NCI-H2081 treated with DMSO at 0.1 percent for 48 hours (cell line): ENCODE results near the gene UBTD2.
"Not testable (repeated sequence)": the region's sequence is repeated elsewhere in the genome, so short reads cannot be mapped to it uniquely, and the experiment has no call there.

Source experiments
- DNase-seq: peaks from one replicate; lab custom pipeline; 2025; lab: John Stamatoyannopoulos, UW

UBTD2 gene

GRCh38 chr5:172283020-172283861, at the start of gene UBTD2:
TSS of gene UBTD2 (minus strand) at chr5:172283764. CDS start at chr5:172283665, 99 bp downstream.
- no peak for DNase-seq

- DNase-seq = not testable (repeated sequence)
These were observed 43.3 kb upstream of the UBTD2 start for GRCh38 chr5:172326901-172327300.

GRCh38 chr5:172325452-172325851, 41.9 kb upstream of the UBTD2 start:
- no peak for DNase-seq

GRCh38 chr5:172322028-172322965, 38.7 kb upstream of the UBTD2 start:
- peak; percentile 26 for DNase-seq

GRCh38 chr5:172321593-172321992, 38.0 kb upstream of the UBTD2 start:
- no peak for DNase-seq

GRCh38 chr5:172319708-172320441, 36.3 kb upstream of the UBTD2 start:
- no peak for DNase-seq

- DNase-seq = no peak
These were observed 32.3 kb upstream of the UBTD2 start for GRCh38 chr5:172315587-172316493.

GRCh38 chr5:172313915-172314314, 30.4 kb upstream of the UBTD2 start:
- DNase-seq = no peak

- no peak for DNase-seq
These were observed 28.7 kb upstream of the UBTD2 start for GRCh38 chr5:172312286-172312685.

GRCh38 chr5:172311605-172312004, 28.0 kb upstream of the UBTD2 start:
- DNase-seq = no peak

GRCh38 chr5:172311026-172311425, 27.5 kb upstream of the UBTD2 start:
- DNase-seq = no peak

- DNase-seq = no peak
These were observed 21.8 kb upstream of the UBTD2 start for GRCh38 chr5:172305380-172305779.

GRCh38 chr5:172303572-172304335, 20.2 kb upstream of the UBTD2 start:
- no peak for DNase-seq

GRCh38 chr5:172303162-172303561, 19.6 kb upstream of the UBTD2 start:
- no peak for DNase-seq

- no peak for DNase-seq
These were observed 18.6 kb upstream of the UBTD2 start for GRCh38 chr5:172302047-172302710.

- DNase-seq = no peak
These were observed 16.4 kb upstream of the UBTD2 start for GRCh38 chr5:172299916-172300439.

GRCh38 chr5:172294831-172295230, 11.3 kb upstream of the UBTD2 start:
- no peak for DNase-seq

- no peak for DNase-seq
These were observed 10.3 kb upstream of the UBTD2 start for GRCh38 chr5:172293745-172294342.
